Suprapubic skin (tissue), 4 donors: ENCODE measurements around the gene TNK2. TPM values are rescaled to one million over a fixed set of nuclear protein-coding genes. Genes with fewer than 3 reads are reported as not detected.
A peak's percentile ranks its signal among the peaks of the same experiment; 100 is the strongest.

Experiments
- DNase-seq, 2 donors: peaks; one replicate each; pipeline ENCODE4 v3.0.0-alpha.2; 2019; ENCODE audit warnings: low spot score in 2 of 2
- H3K27ac ChIP-seq: fragments of 200-600 bp; sonication (generic); one replicate; pipeline ENCODE4 v1.5.1; 2019
- H3K27me3 ChIP-seq: fragments of 200-600 bp; sonication (generic); one replicate; pipeline ENCODE4 v1.5.1; 2019
- H3K36me3 ChIP-seq: fragments of 200-600 bp; sonication (generic); one replicate; pipeline ENCODE4 v1.5.1; 2019
- H3K4me1 ChIP-seq: fragments of 200-600 bp; sonication (generic); one replicate; pipeline ENCODE4 v1.5.1; 2019
- H3K4me3 ChIP-seq: fragments of 200-600 bp; sonication (generic); one replicate; pipeline ENCODE4 v1.5.1; 2019; ENCODE audit warnings: mild to moderate bottlenecking
- H3K9me3 ChIP-seq: fragments of 200-600 bp; sonication (generic); one replicate; pipeline ENCODE4 v1.5.1; 2019
- CTCF ChIP-seq, 2 donors: fragments of 200-600 bp in 1 of 2; fragments of 450-650 bp in 1 of 2; sonication (generic) in 1 of 2; IDR thresholded peaks; one replicate each; pipeline ENCODE4 v1.5.1; 2016 to 2019; ENCODE audit warnings: antibody characterized with exemption in 2 of 2, mild to moderate bottlenecking in 1 of 2, moderate library complexity in 1 of 2
- EP300 ChIP-seq: sonication (generic); formaldehyde crosslinking; IDR thresholded peaks from one replicate; pipeline ENCODE4 v1.6.1; 2017; ENCODE audit warnings: antibody characterized with exemption
- POLR2A ChIP-seq, 2 donors: fragments of 450-650 bp; IDR thresholded peaks; one replicate each; pipeline ENCODE4 v1.6.1; 2017; ENCODE audit warnings: antibody characterized with exemption in 2 of 2, mild to moderate bottlenecking in 2 of 2, moderate library complexity in 2 of 2
- POLR2AphosphoS5 ChIP-seq, 3 donors: sonication (generic); formaldehyde crosslinking; IDR thresholded peaks; one replicate each; pipeline ENCODE4 v1.6.1; 2017; ENCODE audit warnings: antibody characterized with exemption in 3 of 3
- WGBS: methylation state at CpG from one replicate; pipeline ENCODE4 v1.1.5; 2018; 5-methylcytosine and 5-hydroxymethylcytosine counted together
- total RNA-seq, 4 donors: library from RNA; depleted of rRNA; stranded (reverse); fragments of >200 nt; gene quantifications; one replicate each; pipeline ENCODE4 v1.1.0, GENCODE V29; 2016

Gene TNK2
- total RNA-seq, 4 donors from 2014 or later, result 52.4 to 101 (median 70.0) TPM

GRCh38 chr3:195870442-195870841 is 37.9 kb downstream of the TNK2 start:
- no CpG with 5 or more reads among the region's 7 CpGs for WGBS
- Histone ChIP-seq H3K4me3 (no peak overlapping the region), H3K36me3 (peaks cover 81% of the 10 kb centered on the region), H3K4me1 (no peaks in the 10 kb centered on the region), H3K27me3 (no peaks in the 10 kb centered on the region), H3K27ac (no peak overlapping the region), H3K9me3 (no peaks in the 10 kb centered on the region)
- no peak for DNase-seq
- TF ChIP-seq CTCF (IDR thresholded peaks at IDR 0.05), result no peak

DNA sequence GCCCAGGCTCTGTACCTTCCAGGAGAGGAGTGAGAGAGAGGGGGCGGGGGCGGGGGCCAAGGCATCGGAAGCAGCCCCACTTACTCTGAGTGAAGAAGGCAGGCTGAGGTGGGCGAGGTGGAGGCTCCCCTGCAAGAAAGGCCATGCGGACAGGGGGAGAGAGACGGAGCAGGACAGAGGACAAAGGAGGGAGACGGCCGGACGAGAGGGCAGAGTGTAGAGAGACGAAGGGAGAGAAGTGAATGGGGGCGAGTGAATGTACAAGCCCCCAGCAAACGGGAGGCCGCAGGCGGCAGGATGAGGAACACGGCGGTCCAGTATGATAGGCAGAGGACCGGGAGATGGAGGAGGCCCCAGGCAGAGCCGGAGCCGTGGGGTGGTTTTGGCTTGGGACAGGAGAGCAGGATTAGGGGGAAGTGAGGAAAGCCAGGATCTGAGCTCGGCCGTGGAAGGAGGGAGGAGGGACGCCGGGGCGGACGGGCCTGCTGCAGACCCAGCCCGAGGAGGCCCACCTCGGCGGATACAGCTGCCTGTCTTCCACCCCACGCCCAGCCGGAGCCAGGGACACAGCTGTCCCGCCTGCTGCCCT is 38.8 kb downstream of the TNK2 start:
- Histone ChIP-seq H3K27me3 (no peaks in the 10 kb centered on the region), H3K4me1 (no peaks in the 10 kb centered on the region), H3K9me3 (no peaks in the 10 kb centered on the region), H3K27ac (no peak overlapping the region), H3K36me3 (peaks cover 82% of the 10 kb centered on the region), H3K4me3 (no peak overlapping the region)
- no peak for TF ChIP-seq POLR2AphosphoS5 (IDR thresholded peaks at IDR 0.05)
- no peak for TF ChIP-seq POLR2A (IDR thresholded peaks at IDR 0.05)
- TF ChIP-seq CTCF (IDR thresholded peaks at IDR 0.05), result no peak
- TF ChIP-seq EP300, result no peak
- DNase-seq, result no peak
- WGBS, result 90% methylated on average over 25 of the region's 31 CpGs

- TF ChIP-seq POLR2A (IDR thresholded peaks at IDR 0.05) (no peak), EP300 (no peak), CTCF (IDR thresholded peaks at IDR 0.05) (no peak), POLR2AphosphoS5 (IDR thresholded peaks at IDR 0.05) (no peak)
- Histone ChIP-seq H3K9me3 (no peaks in the 10 kb centered on the region), H3K27me3 (no peaks in the 10 kb centered on the region), H3K4me3 (no peak overlapping the region), H3K36me3 (peaks cover 82% of the 10 kb centered on the region), H3K4me1 (peaks cover under 1% of the 10 kb centered on the region), H3K27ac (no peak overlapping the region)
- WGBS, result 91% methylated on average over 21 of the region's 30 CpGs
- DNase-seq, result peak in 1 of 2 donors; percentile 79
Observed at GRCh38 chr3:195868866-195869412, 39.4 kb downstream of the TNK2 start.

GRCh38 chr3:195868336-195868865 is 40.0 kb downstream of the TNK2 start:
- Histone ChIP-seq H3K36me3 (peaks cover 82% of the 10 kb centered on the region), H3K27me3 (no peaks in the 10 kb centered on the region), H3K4me1 (peaks cover 6% of the 10 kb centered on the region), H3K4me3 (no peak overlapping the region), H3K27ac (no peak overlapping the region), H3K9me3 (no peaks in the 10 kb centered on the region)
- peak in 1 of 2 donors; percentile 76 for DNase-seq
- WGBS, result 92% methylated on average over 2 of the region's 39 CpGs
- TF ChIP-seq EP300 (no peak), CTCF (IDR thresholded peaks at IDR 0.05) (no peak), POLR2AphosphoS5 (IDR thresholded peaks at IDR 0.05) (no peak), POLR2A (IDR thresholded peaks at IDR 0.05) (no peak)

DNA sequence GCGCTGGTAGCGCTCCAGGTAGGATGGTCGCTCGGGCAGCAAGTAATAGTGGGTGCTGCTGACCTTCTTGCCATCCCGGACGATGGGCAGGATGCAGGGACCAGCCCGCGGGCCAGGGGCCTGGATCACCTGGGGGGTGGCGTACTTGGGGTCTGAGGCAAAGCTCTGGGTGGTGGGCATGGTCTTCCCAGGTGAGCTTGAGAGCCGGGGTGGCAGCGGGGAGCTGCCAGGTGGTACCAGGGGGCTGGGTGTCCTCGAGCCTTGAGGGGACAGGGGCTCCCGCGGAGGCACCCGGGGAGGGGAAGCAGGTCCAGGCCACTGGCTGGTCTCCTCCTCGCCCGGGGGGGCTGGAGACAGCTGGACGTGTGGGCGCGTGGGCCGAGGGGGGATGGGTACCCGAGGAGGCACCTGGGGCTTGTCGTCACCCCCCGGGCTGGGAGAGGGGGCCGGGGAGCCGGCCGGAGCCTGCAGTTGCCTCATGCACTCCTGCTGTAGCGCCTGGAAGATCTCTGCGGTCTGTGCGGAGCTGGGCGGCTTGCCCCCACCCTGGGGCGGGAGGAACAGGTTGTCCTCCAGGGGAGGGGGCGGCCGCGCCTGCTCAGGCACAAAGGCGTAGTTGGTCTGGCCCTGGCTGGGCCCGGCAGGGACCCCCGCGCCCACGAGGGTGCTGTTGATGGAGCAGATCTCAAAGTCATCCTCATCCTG is 40.6 kb downstream of the TNK2 start:
- H3K27ac ChIP-seq, result no peak overlapping the region
- peaks cover 12% of the 10 kb centered on the region for H3K4me1 ChIP-seq
- WGBS, result 90% methylated on average over 29 of the region's 40 CpGs
- DNase-seq, result no peak
- no peak overlapping the region for H3K4me3 ChIP-seq
- TF ChIP-seq CTCF (IDR thresholded peaks at IDR 0.05), result no peak
- TF ChIP-seq POLR2AphosphoS5 (IDR thresholded peaks at IDR 0.05), result no peak
- no peak for TF ChIP-seq EP300
- no peaks in the 10 kb centered on the region for H3K27me3 ChIP-seq
- no peaks in the 10 kb centered on the region for H3K9me3 ChIP-seq
- peaks cover 76% of the 10 kb centered on the region for H3K36me3 ChIP-seq
